NCI-H774 (cell line): ENCODE data around the gene OPA3.

Experiments used
- DNase-seq: peaks from one replicate; lab custom pipeline; 2025; lab: John Stamatoyannopoulos, UW

Gene OPA3

DNA sequence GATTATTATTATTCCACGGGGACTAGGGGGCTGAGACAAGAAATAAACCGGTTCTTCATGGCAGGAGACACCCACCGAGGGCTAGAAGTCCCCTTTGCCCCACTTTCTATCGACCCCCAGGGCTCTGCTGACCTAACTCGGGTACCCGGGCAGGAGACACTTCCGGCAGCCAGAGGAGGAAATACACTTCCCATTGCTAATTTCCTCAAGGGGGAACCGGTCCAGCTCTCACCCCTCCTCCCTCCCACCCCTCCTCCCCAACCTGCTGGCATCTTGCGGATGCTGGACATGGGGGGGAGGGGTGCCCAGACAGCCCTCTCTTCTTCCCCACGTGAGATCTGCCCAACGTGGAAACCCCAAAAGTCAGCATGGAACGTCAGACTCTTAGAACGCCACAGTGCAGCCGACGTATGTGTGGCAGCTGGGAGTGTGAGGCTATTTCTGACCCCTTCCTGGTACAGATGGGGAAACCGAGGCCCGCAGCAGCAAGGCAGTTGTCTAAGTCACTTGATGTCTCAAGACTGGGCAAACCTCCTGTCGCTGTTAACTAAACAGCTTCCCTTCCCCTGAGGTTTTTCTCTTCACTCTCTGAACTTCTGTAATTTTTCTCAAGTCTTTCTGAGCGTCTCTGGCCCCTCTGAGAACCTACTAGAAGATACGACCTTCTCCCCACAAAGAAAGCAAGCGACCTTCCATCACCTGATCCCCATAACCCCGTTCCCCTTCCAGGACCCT, 13.8 kb upstream of the OPA3 start:
- no peak for DNase-seq

DNA sequence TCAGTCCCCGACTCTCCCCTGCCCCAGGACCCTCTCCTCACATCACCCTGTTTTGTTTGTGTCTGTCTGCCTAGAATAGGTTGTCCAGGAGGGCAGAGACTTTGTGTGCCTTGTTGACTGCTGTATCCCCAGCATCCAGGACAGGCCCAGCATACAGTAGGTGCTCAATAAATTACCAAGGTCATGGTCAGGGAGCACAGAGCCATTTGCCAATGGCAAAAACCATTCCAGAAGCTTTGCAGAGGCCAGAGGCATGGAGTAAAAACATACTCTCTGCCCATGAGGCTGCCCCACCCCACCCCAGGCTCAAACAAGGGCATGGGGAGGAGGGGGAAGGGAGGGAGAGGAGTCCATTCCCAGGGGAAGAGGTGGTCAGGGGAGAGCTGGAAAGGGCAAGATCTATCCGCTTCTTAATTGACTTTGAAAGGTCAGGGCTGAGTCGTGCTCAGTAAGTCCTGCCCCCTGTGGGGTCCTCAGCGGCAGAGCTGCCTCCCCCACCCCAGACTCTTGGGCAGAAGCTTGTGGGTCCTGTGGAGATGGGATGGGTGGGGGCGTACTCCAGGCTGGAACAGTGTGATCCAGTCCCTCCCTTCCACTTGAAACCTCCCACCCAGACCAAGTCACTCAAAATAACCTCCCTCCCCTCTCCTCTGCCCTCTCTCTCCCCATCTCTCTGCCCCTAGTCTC, 13.0 kb upstream of the OPA3 start:
- DNase-seq: no peak

DNA sequence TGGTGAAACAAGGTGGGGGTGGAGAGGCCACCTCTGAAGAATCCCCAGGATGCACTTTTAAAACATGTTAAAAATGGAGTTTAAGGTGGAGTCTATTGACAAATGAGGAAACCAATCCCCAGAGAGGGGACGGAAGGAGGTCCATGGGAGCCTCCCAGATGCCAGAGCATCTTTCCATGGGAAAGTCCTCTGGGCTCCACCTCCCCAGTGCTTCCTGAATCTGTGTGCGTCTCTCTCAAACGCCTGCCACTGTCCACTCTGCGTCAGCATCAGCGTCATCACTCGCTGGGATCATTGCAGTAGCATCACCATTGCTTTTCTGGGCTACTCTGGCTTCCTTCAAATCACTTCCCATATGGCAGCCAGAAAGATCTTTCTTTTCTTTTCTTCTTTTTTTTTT, 11.2 kb upstream of the OPA3 start:
- DNase-seq: no peak

DNA sequence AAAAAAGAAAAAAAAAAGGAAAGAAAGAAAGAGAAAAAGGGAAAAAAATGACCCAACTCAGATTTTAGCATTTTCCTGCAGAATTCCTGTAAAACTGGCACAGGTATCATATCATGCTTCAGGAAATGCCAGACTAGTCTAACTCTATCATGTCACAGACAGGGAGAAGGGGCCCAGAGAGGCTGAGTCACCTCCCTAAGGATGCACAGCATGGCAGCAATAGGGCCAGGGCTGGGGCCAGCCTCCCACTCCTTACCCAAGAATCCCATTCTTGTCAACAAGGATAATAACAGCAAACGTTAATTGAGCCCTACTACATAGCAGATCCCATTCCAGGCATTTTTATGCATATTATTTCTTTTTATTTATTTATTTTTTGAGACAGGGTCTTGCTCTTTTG, 8.9 kb upstream of the OPA3 start:
- DNase-seq: no peak

DNA sequence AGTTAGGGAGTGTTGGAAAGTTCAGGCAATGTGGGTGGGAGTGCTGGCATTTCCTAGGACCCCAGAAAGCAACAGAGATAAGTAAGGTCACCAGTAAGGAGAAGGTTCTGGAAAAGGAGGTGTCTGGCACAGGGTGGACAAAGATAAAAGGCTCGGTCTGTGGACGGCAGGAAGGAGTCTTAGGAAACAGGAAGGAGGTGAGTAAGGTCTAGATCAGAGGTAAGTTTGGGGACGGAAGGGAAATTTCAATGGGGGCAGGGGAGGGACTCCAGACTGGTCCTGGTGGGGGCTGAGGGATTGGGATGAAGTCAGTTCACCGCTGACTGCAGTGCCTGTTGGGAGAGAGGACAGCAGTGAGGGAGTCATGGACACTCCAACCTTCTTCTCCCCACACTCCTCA, 7.8 kb upstream of the OPA3 start:
- no peak for DNase-seq

DNA sequence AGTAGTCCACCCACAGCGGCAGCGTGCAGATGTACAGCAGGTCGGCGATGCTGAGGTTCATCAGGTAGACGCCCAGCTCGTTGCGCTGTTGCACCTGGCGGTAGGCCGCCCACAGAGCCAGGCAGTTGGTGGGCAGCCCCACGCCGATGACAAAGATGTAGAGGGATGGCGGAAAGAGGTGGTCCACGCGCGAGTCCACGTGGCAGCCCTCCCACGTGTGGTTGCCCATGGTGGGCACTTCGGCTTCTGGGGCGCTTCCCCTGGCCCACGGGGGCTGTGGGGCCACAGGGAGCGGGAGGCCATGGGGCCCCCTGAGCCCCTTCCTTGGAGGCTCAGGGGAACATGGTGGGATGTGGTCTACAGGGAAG, 7.0 kb upstream of the OPA3 start:
- DNase-seq: no peak

DNA sequence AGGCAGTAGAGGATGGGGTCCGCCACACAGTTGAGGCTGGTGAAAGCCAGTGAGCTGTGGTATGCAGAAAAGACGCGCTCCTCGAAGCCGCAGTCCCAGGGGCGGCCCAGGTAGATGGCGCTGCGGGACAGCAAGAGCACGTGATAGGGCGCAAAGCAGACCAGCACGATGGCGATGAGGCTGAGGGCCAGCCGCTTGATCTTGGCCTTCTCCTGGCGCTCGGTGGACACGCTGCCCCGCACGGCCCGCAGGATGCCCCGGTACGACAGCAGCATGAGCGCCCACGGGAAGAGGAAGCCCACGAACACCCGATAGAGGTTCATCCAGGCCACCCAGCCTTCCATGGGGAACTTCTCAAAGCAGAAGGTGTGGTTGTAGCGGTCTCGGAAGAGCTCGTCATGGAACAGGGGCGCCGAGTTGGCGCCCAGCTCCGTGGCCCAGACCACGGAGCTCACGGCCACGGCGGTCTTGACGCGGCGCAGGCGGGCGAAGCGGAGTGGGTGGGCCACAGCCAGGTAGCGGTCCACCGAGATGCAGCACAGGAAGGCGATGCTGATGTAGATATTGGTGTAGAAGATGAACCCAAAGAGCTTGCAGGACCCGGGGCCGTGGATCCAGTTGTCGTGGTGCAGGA, 6.5 kb upstream of the OPA3 start:
- DNase-seq: peak; percentile 5

DNA sequence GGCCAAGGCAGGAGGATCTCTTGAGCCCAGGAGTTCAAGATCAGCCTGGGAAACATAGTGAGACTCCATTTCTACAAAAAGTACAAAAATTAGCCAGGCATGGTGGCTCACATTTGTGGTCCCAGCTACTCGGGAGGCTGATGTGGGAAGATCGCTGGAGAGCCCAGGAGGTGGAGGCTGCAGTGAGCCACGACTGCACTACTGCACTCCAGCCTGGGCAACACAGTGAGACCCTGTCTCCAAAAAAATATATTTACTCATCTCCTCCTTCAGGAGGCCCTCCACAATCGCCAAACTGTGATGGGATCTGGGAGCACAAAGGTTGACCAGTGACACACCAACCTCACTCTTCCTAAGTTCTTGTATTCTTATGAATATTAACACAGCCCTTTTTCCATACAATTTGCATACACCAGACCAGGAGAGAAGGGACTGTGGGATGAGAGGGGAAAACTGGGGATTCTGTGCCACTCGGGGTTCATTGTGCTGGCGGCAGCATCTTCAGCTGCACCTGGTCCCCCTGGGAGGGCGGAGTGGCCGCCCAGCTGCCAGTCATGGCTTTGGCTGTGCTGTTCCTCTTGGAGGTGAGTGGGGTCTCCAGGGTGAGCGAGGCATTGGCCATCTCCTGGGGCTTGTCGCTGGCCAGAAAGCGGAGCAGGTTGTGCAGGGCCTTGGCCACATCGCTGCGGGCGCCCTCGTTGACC, 5.8 kb upstream of the OPA3 start:
- no peak for DNase-seq

DNA sequence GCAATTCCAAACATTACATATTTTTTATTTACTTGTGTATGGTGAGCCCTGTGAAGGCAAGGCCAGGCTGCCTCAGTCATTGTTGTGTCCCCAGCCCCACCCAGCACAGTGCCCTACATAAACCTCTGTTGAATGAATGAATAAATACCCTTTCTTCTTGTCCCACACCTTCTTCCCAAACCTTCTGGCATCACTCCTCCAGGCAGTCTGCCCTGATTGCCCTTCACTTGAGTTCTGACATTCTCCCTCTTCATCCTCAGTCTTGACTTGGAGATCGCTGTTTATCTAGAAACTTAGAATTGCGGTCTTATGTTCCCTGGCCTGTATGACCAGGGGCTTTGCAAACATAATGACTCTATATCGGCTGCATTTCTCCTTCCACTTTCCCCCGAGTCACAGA, 5.2 kb upstream of the OPA3 start:
- no peak for DNase-seq

DNA sequence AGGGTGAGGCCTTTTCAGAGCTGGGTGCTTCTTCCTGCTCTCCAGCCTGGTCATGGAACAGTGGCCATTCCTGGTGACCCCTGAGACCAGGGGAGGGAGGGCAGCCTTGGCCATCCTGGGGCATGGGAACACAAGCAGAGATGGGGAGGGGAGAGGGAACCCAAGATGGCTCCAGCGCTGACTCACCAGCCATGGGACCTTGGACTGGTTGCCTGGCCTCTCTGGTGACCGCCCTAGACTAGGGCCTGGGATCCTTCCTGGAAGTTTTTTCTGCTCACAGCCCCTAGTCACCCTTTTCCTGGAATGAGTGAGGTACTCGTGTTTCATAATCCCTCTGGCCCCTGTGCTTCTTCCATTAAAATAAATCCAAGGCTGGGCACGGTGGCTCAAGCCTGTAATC, 3.3 kb upstream of the OPA3 start:
- no peak for DNase-seq

DNA sequence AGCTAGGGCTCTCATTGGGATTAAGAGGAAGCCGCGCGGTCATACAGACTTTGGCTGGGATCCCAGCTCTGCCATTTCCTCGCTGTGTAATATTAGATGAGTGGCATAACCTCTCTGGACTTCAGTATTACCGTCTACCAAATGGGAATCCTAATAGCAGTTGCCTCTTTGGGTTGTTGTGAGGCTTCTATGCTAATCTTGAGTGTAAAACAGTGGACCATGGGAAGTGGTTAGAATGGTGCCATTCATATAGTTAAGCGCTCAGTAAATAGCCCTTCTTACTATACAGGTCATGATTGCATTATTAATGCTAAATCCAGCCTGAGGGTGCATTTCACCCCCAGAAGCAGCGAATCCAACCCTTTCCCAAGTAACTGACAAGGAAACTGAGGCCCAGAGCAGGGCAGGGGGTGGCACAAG, 566 bp upstream of the OPA3 start:
- no peak for DNase-seq

DNA sequence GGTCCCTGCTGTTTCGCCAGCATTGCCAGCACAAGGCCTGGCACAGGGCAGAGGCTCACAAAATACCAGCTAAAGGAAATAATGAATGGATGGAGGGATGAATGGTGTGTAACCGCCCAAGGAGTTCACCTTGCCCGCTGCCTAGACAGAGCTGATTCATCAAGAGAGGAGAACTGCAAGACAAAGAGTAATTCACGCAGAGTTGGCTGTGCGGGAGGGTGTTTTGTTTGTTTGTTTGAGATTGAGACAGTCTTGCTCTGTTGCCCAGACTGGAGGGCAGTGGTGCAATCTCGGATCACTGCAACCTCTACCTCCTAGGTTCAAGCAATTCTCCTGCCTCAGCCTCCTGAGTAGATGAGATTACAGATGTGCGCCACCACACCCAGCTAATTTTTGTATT, 3.0 kb downstream of the OPA3 start:
- DNase-seq: no peak

DNA sequence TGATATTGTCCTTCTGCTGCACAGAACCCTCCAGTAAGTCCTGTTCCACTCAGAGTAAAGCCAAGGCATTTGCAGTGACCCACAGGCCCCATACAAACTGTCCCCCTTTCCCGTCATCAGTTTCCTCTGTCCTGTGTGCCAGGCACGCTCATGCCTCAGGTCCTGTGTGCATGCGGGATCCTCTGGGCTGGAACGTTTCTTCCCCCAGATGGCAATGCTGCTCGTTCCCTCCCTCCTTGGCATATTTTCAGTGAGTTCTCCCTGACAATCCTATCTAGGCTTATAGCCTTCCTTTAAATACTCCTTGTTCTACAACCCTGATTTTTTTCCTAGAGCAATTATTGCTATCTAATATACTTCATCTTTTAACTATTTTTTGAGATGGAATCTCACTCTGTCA, 5.7 kb downstream of the OPA3 start:
- DNase-seq: no peak

DNA sequence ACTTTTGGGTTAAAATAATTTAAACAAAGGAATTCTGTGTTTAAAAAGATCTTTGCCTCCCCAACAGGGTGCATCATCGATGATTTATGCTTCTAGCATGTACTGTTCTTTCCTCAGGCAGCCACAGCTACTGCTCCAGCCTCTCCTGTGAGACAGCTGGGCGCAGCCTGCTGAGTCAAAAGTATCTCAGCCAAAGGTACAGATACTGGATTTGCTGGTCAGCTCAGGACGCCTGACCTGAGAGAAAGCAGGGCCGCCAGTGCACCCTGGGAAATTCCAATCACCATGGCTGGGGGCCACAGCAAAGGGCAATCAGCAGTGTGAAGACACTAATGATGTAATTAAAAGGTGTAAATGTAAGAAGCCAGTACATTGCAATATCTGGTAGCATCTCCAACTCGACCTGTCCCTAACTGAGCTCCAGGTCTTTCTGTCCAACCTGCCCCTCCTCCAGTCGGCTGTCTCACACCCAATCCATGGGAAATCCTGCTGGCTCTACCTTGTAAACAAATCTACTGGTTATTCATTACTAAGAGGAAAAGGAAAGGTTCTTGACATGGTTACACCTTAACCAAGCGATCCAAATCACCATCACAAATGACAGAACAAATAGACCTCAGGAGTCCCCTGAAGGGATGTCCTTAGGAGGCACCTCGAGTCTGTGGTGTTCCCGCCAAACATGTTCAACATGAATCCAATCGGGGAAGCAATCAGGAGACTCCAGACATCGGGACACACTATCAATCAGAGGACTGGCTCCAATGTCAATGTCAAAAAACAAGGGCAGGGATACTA, 7.3 kb downstream of the OPA3 start:
- no peak for DNase-seq

DNA sequence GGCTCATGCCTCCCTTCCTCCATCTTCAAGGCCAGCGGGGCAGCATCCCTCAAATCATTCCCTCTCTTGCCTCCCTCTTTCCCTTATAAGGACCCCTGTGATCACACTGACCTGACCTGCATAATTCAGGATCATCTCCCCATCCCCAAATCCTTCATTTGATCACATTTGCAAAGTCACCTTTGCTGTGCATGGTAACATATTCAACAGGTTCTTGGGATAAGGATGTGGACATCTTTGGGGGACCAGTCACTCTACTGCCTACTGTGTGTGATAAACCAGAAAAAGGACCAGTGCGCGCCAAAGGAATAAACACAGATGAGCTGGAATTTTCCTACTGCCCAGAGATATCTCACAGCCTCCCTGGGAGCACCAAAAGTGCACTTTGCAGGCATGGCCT, 7.9 kb downstream of the OPA3 start:
- no peak for DNase-seq

DNA sequence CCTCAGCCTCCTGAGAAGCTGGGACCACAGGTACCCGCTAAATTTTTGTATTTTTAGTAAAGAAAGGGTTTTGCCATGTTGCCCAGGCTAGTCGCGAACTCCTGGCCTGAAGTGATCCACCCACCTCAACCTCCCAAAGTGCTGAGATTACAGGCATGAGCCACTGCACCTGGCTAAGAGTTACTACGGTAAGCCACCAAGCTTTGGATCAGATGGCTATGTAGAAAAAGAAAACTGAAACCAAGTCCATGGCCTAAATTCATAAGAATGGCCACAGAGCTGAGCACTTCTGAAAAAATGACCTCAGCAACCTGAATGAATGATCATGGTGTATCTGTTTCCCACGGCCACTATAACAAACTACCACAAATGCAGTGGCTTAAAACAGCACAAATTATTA, 9.4 kb downstream of the OPA3 start:
- no peak for DNase-seq

DNA sequence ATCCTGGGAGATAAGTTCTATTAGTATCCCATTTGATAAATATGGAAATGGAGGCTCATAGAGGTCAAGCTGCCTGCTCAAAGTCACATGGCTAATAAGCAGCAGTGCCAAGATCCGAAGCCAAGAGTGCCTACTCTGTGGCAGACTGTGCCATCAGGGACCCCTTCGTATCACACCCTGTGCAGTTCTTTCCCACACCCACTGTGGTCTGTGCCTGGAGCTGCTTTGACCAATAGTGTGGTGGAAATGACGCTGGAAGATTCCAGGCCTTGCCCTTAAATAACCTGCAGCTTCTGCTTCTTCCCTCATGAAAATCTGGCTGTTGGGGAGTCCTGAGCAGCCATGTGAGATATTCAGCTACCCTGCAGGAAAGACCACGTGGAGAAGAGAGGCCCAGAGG, 10.1 kb downstream of the OPA3 start:
- no peak for DNase-seq

DNA sequence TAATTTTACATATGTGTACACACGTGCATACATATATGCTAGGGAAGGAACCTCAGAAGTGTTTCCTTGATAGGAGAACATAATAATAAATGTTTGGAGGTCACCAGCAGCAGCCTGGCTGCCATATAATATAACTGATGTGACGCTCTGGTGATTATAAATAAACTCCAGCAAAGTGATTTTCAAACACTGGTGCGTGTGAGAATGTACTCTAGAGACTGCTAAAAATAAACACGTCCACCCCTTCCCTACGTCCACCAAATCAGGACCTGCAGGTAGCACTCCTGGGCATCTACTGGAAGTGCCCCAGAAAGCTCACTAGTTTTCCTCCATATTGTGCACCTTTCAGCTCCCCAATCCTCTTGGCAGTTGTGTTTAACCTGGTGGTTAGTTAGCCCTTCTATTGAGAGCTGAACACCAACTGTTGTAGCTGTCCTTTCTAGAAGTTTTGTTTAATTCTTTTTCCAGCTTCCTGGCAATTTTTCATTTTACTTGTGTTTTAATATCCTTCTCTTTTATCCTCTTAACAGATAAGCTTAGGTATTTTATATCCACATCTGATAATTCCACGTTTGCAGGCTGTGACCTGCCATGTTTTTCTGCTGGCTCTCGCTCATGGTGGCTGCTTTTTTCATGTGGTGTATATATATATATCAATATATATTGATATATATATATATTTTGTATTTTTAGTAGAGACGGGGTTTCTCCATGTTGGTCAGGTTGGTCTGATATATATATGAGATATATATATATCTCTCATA, 13.0 kb downstream of the OPA3 start:
- DNase-seq: no peak

DNA sequence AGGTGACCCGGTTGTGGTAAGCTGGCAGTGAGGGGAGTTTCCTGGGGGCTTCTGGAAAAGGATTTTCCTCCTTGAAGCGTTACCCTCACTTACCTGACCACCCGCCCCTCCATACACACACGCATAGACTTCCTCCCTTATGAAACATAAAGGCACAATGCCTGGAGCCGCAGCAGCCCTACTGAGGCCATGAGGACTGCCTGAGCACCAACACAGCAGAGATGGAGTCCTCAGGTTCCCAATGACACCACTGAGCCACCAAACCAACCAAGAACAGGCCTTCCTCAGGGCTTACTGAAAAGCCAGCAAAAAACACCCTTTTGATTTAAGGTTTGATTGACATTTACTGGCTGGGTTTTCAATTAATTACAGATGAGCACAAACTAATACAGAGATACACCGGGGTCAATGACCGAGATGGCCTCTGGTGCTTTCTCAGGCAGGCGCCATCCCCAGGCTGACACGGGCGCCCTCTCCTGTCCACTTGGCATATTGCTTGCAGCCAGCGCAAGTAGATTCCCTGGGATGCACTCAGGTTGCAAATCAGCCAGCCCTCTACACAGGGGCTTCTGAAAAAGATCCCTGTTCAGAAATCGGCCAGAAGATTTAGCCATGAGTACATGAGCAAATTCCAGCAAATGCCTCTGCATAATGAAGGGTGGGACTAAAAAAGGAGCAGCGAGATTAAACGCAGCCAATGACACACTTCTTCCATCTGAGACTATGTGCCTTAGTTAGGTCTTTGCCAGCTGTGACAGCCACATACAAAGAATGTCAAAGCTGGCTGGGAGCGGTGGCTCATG, 14.8 kb downstream of the OPA3 start:
- no peak for DNase-seq

DNA sequence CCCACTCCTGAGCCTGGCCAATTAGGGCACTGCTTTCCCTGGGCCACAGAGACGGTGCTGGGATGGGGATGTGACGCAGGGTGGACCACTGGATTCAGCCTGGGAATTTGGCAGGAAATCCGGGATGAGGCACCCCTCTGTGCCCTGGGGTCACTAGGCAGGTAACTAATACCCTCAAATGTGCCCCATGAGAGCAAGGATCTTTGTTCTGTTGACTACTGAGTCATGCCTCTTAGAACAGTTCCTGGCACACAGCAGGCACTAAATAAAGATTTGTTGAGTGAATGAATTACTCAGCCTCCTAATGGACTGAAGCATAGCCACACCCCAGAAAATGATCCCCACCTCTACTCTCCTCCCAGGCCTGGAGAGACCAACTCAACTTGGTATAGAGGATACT, 15.9 kb downstream of the OPA3 start:
- DNase-seq: no peak

DNA sequence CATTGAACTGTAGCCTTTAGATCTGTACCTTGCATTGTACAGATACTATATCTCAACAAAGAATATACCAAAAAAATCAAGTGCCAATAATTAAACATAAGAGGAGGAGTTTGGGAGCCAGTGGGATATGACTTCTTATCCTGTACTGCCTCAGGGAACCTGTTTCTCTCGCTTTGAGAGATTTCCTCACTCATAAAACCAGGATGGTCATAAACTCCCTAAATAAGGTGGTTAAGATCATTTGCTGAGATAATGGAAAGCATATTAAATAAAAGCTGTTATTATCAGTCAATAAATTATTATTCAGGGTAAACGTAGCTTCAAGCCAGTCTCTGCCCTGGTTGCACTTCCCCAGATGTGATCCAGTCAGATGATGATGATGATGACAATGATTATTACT, 17.0 kb downstream of the OPA3 start:
- DNase-seq: no peak
